SK-N-SH (cell line): ENCODE measurements around the gene DCK. TPM values are rescaled to one million over a fixed set of nuclear protein-coding genes. Genes with fewer than 3 reads are reported as not detected.
"Not testable (repeated sequence)": the region's sequence is repeated elsewhere in the genome, so short reads cannot be mapped to it uniquely, and the experiment has no call there.

Experiments
- CTCF ChIA-PET: fragments of 300-600, 350-600 bp; formaldehyde crosslinking; extraction: SDS; loops from one replicate; lab custom pipeline; 2021; lab: Yijun Ruan, JAX
- POLR2A ChIA-PET: fragments of 350-600 bp; sonication (Branson Sonifier 250); formaldehyde crosslinking; extraction: SDS; loops from one replicate; lab custom pipeline; 2020; ENCODE audit warnings: antibody characterized with exemption, inconsistent platforms; lab: Yijun Ruan, JAX
- DNase-seq: peaks from one replicate; pipeline ENCODE4 v3.0.0; 2012
- H2AFZ ChIP-seq: fragments of 200-600 bp; sonication (generic); 2 replicates; pipeline ENCODE4 v1.8.1; 2016; ENCODE audit warnings: antibody characterized with exemption, mild to moderate bottlenecking, low read depth
- H3F3A ChIP-seq: fragments of 200-600 bp; sonication (generic); replicated peaks from 2 replicates; pipeline ENCODE3; 2016; ENCODE audit warnings: antibody characterized with exemption, mild to moderate bottlenecking; ENCODE audit not compliant: insufficient read depth
- H3K27ac ChIP-seq, 2 experiments: fragments of 200-500 bp in 1 of 2; fragments of 200-600 bp in 1 of 2; sonication (Bioruptor generic) in 1 of 2; sonication (generic), shearing (Covaris generic) in 1 of 2; 2 replicates each; pipeline versions ENCODE4 v1.5.1 to v1.6.1; 2014 to 2016; ENCODE audit warnings: low read depth in 2 of 2, inconsistent platforms in 1 of 2, low read length in 1 of 2, mild to moderate bottlenecking in 1 of 2, mixed read lengths in 1 of 2
- H3K27me3 ChIP-seq: fragments of 200-600 bp; sonication (generic), shearing (Covaris generic); 2 replicates; pipeline ENCODE4 v1.6.1; 2016; ENCODE audit warnings: mixed run types; ENCODE audit not compliant: insufficient read depth
- H3K36me3 ChIP-seq, 2 experiments: fragments of 200-500 bp in 1 of 2; fragments of 200-600 bp in 1 of 2; sonication (Bioruptor generic) in 1 of 2; sonication (generic) in 1 of 2; replicated peaks in 1 of 2; 2 replicates each; pipeline versions ENCODE3 to v1.5.1; 2014 to 2016; ENCODE audit warnings: low read length in 1 of 2, mild to moderate bottlenecking in 1 of 2; ENCODE audit not compliant: insufficient read depth in 2 of 2, control insufficient read depth in 1 of 2
- H3K4me1 ChIP-seq, 2 experiments: fragments of 200-500 bp in 1 of 2; fragments of 200-600 bp in 1 of 2; sonication (Bioruptor generic) in 1 of 2; sonication (generic), shearing (Covaris generic) in 1 of 2; 2 replicates each; pipeline versions ENCODE4 v1.5.1 to v1.6.1; 2014 to 2016; ENCODE audit warnings: low read depth in 1 of 2, low read length in 1 of 2, mixed run types in 1 of 2; ENCODE audit not compliant: insufficient read depth in 2 of 2, control insufficient read depth in 1 of 2
- H3K4me2 ChIP-seq: fragments of 200-600 bp; sonication (generic), shearing (Covaris generic); 2 replicates; pipeline ENCODE4 v1.6.1; 2017; ENCODE audit warnings: mixed run types
- H3K4me3 ChIP-seq, 2 experiments: fragments of 200-500 bp in 1 of 2; fragments of 200-600 bp in 1 of 2; sonication (Bioruptor generic) in 1 of 2; sonication (generic), shearing (Covaris generic) in 1 of 2; 2 replicates each; pipeline versions ENCODE4 v1.5.1 to v1.8.1; 2014 to 2016; ENCODE audit warnings: low read depth in 2 of 2, inconsistent platforms in 1 of 2, low read length in 1 of 2, mild to moderate bottlenecking in 1 of 2, mixed read lengths in 1 of 2, moderate library complexity in 1 of 2
- H3K79me2 ChIP-seq: fragments of 200-600 bp; sonication (generic); 2 replicates; pipeline ENCODE4 v1.8.1; 2017; ENCODE audit warnings: mild to moderate bottlenecking; ENCODE audit not compliant: insufficient read depth
- H3K9ac ChIP-seq: fragments of 200-600 bp; sonication (generic); 2 replicates; pipeline ENCODE4 v1.6.1; 2017; ENCODE audit warnings: mixed run types
- H3K9me2 ChIP-seq: fragments of 200-600 bp; sonication (generic); 2 replicates; pipeline ENCODE4 v1.6.1; 2017; ENCODE audit warnings: mixed run types
- H3K9me3 ChIP-seq: fragments of 200-600 bp; sonication (generic); 2 replicates; pipeline ENCODE4 v1.6.1; 2017; ENCODE audit warnings: mixed run types, mild to moderate bottlenecking, moderate library complexity
- H4K20me1 ChIP-seq: fragments of 200-600 bp; sonication (generic); 2 replicates; pipeline ENCODE4 v1.6.1; 2017; ENCODE audit warnings: mild to moderate bottlenecking, mixed run types; ENCODE audit not compliant: insufficient read depth
- CHD2 ChIP-seq: fragments of 150-350 bp; IDR thresholded peaks from 2 replicates; pipeline ENCODE4 v1.6.1; 2018; ENCODE audit warnings: low read length; ENCODE audit not compliant: partially characterized antibody
- ELF1 ChIP-seq: IDR thresholded peaks from 2 replicates; pipeline ENCODE4 v1.4.0; 2012
- FOXJ3 ChIP-seq: sonication (generic); formaldehyde crosslinking; IDR thresholded peaks from 2 replicates; pipeline ENCODE4 v1.5.1; 2020; ENCODE audit warnings: mild to moderate bottlenecking, missing genetic modification reagents
- GABPA ChIP-seq: IDR thresholded peaks from 2 replicates; pipeline ENCODE4 v1.4.0; 2012; ENCODE audit warnings: low read depth, mild to moderate bottlenecking
- JUND ChIP-seq: IDR thresholded peaks from 2 replicates; pipeline ENCODE4 v1.4.0; 2012
- NFIC ChIP-seq: IDR thresholded peaks from 2 replicates; pipeline ENCODE4 v1.4.0; 2012; ENCODE audit warnings: borderline replicate concordance
- NRF1 ChIP-seq: IDR thresholded peaks from 2 replicates; pipeline ENCODE4 v1.6.1; 2012; ENCODE audit warnings: low read depth, mild to moderate bottlenecking, low read length
- PBX3 ChIP-seq: IDR thresholded peaks from 2 replicates; pipeline ENCODE4; 2012
- RXRA ChIP-seq: IDR thresholded peaks from 2 replicates; pipeline ENCODE4 v1.4.0; 2012; ENCODE audit warnings: low read depth, mild to moderate bottlenecking, borderline replicate concordance
- SIN3A ChIP-seq: IDR thresholded peaks from 2 replicates; pipeline ENCODE4 v1.6.1; 2012; ENCODE audit warnings: low read depth, mild to moderate bottlenecking, low read length, moderate library complexity, borderline replicate concordance
- TAF1 ChIP-seq: IDR thresholded peaks from 2 replicates; pipeline ENCODE4 v1.6.1; 2012; ENCODE audit warnings: low read depth, mild to moderate bottlenecking, low read length, moderate library complexity, borderline replicate concordance
- TCF12 ChIP-seq: IDR thresholded peaks from 2 replicates; pipeline ENCODE4 v1.4.0; 2012
- YY1 ChIP-seq: IDR thresholded peaks from 2 replicates; pipeline ENCODE4 v1.4.0; 2012; ENCODE audit warnings: low read depth, mild to moderate bottlenecking
- ZBTB33 ChIP-seq: IDR thresholded peaks from 2 replicates; pipeline ENCODE4 v1.4.0; 2012; ENCODE audit warnings: low read depth, borderline replicate concordance
- WGBS: methylation state at CpG from one replicate; pipeline ENCODE4 v1.1.6; 2017; ENCODE audit warnings: low lambda C conversion rate; 5-methylcytosine and 5-hydroxymethylcytosine counted together
- polyA plus RNA-seq, 3 experiments: library from polyadenylated mRNA; depleted of rRNA; stranded (reverse); fragments of >200 nt; gene quantifications; 2 replicates each; pipeline ENCODE4 v1.2.3, GENCODE V29; 2012
- TF ChIP-seq, protein P1 (sequence below): IDR thresholded peaks from 2 replicates; pipeline ENCODE4 v1.4.0; 2012; ENCODE audit warnings: low read depth, borderline replicate concordance

The DCK gene
- polyA plus RNA-seq, 1 of the 3 experiments (the other 2 are of a cell fraction), result 5.7 TPM

DNA sequence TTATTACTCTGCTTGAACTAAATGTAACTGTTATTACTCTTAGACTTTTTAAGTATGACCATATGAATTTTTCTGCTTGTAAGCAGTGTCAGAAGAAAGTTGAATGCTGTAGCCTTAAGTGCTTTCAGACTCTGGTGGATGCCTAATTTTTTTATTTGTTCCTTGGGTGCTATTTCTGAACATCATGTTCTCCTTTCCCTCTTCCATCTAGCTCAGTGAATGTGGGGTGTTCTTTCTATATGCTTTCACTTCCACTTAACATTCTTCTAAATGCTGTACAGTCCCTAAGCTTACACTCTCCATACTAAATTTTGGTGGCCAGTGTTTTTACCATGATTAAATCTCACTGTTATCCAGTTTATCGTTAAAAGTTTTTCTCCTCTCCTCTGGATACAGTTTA is 3.6 kb downstream of the DCK start:
- H3K4me3 ChIP-seq, result no peak overlapping the region
- WGBS, result 18% methylated on average over 1 of the region's 1 CpG

DNA sequence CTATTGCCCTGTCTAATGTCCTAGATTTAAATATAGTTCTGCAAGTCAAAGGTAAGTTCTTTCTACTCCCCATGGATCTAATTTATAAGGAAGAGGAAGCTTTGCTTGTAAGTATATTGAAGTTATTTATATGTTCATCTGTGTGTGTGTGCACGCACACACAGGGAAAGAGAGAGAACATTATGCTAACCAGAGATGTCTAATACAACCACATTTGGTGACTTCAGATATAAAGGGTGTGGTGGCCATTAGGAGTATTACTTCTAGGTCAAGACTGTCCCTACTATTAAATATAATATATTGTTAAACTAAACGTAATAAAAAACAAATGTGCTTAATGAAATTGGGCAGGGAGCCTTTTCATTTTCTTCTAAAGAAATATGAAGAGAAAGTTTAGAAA is 4.1 kb downstream of the DCK start:
- no peaks in the 10 kb centered on the region for H3K27me3 ChIP-seq
- H3K4me3 ChIP-seq, result no peak overlapping the region
- CTCF ChIA-PET, result interaction anchor here (2.0 to 2.6 kb wide), 2 partner anchors 11 to 13 kb away, joined by 5 to 20 read pairs; no protein-coding TSS in a partner anchor
- peaks cover 11% of the 10 kb centered on the region; the same call in 1 of the 2 replicates for H3K9me3 ChIP-seq
- H3K4me2 ChIP-seq, result no peak overlapping the region
- peaks cover 89% of the 10 kb centered on the region for H3K79me2 ChIP-seq
- no peaks in the 10 kb centered on the region for H4K20me1 ChIP-seq
- no peak overlapping the region for H3K9ac ChIP-seq
- H3K4me1 ChIP-seq, result peaks cover 7% of the 10 kb centered on the region in 2 experiments; a peak in 2 of 4 replicates
- no peak overlapping the region; a peak in 1 of 4 replicates for H3K27ac ChIP-seq
- H2AFZ ChIP-seq, result no peak overlapping the region
- TF ChIP-seq ZBTB33 (no peak), RXRA (no peak)
- peaks cover 8% of the 10 kb centered on the region for H3F3A ChIP-seq
- POLR2A ChIA-PET, result interaction anchor here (1.1 kb wide), 1 partner anchor 159 kb away, joined by 3 read pairs; no protein-coding TSS in a partner anchor
- DNase-seq, result no peak
- WGBS, result 86% methylated on average over 2 of the region's 2 CpGs
- no peaks in the 10 kb centered on the region for H3K9me2 ChIP-seq
- peaks cover 0 to 42% of the 10 kb centered on the region in 2 experiments for H3K36me3 ChIP-seq

More for the DNA sequence above, 3.6 kb downstream of the DCK start:
- H3K9me3 ChIP-seq, result peaks cover 11% of the 10 kb centered on the region; the same call in 1 of the 2 replicates
- peaks cover 84% of the 10 kb centered on the region for H3K79me2 ChIP-seq
- H3K9me2 ChIP-seq, result no peaks in the 10 kb centered on the region
- H3K27me3 ChIP-seq, result no peaks in the 10 kb centered on the region
- H4K20me1 ChIP-seq, result no peaks in the 10 kb centered on the region
- peak overlapping the region; percentile 72; the same call in 1 of the 2 replicates for H3K4me2 ChIP-seq
- 0 out of 2 replicates have a peak overlapping the region, but pooled peaks have one; percentile 6 for H3K9ac ChIP-seq
- DNase-seq, result no peak
- 0 out of 4 replicates have a peak overlapping the region, but pooled peaks of 1 of the 2 experiments have one; percentile 5 for H3K27ac ChIP-seq
- CTCF ChIA-PET, result interaction anchor here (0.6 to 2.6 kb wide), 4 partner anchors 12 to 345 kb away, joined by 3 to 20 read pairs (median 4); partner anchors contain the start of gene MOB1B
- H3K36me3 ChIP-seq, result peaks cover 0 to 42% of the 10 kb centered on the region in 2 experiments
- peaks cover 7 to 10% of the 10 kb centered on the region in 2 experiments; a peak in 2 of 4 replicates for H3K4me1 ChIP-seq
- POLR2A ChIA-PET, result interaction anchor here (1.1 kb wide), 1 partner anchor 159 kb away, joined by 3 read pairs; no protein-coding TSS in a partner anchor
- no peak for TF ChIP-seq TAF1
- no peak for TF ChIP-seq JUND
- TF ChIP-seq NRF1, result no peak
- no peak for TF ChIP-seq GABPA
- no peak for TF ChIP-seq SIN3A
- no peak for TF ChIP-seq YY1
- TF ChIP-seq CHD2, result no peak
- TF ChIP-seq, protein P1, sequence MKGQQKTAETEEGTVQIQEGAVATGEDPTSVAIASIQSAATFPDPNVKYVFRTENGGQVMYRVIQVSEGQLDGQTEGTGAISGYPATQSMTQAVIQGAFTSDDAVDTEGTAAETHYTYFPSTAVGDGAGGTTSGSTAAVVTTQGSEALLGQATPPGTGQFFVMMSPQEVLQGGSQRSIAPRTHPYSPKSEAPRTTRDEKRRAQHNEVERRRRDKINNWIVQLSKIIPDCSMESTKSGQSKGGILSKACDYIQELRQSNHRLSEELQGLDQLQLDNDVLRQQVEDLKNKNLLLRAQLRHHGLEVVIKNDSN, result no peak
- no peak for TF ChIP-seq TCF12
- TF ChIP-seq RXRA, result no peak
- no peak for TF ChIP-seq FOXJ3 (CRISPR knock-in tag)
- TF ChIP-seq PBX3, result no peak
- TF ChIP-seq NFIC, result no peak
- no peak for TF ChIP-seq ELF1
- peaks cover 8% of the 10 kb centered on the region for H3F3A ChIP-seq
- no peak overlapping the region; the same call in 1 of the 2 replicates for H2AFZ ChIP-seq

DNA sequence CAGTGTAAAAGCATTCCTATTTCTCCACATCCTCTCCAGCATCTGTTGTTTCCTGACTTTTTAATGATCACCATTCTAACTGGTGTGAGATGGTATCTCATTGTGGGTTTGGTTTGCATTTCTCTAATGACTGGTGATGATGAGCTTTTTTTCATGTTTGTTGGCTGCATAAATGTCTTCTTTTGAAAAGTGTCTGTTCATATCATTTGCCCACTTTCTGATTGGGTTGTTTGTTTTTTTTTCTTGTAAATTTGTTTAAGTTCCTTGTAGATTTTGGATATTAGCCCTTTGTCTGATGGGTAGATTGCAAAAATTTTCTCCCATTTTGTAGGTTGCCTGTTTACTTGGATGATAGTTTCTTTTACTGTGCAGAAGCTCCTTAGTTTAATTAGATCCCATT is 6.2 kb downstream of the DCK start:
- H3F3A ChIP-seq, H3K27ac ChIP-seq, H3K9me2 ChIP-seq, H4K20me1 ChIP-seq, H3K4me1 ChIP-seq, H3K4me3 ChIP-seq, H3K9ac ChIP-seq, CTCF ChIA-PET, H3K27me3 ChIP-seq, H3K4me2 ChIP-seq, H2AFZ ChIP-seq, POLR2A ChIA-PET, DNase-seq: not testable (repeated sequence)
- peaks cover 11% of the 10 kb centered on the region; the same call in 1 of the 2 replicates for H3K9me3 ChIP-seq
- H3K79me2 ChIP-seq, result peaks cover 96% of the 10 kb centered on the region
- H3K36me3 ChIP-seq, result peaks cover 0 to 42% of the 10 kb centered on the region in 2 experiments
